Muscle layer of colon (tissue), 2 donors: ENCODE measurements around the gene NOC2L.
"Not testable (repeated sequence)": the region's sequence is repeated elsewhere in the genome, so short reads cannot be mapped to it uniquely, and the experiment has no call there.

Source experiments
- H3K27ac ChIP-seq: one replicate; pipeline ENCODE4 v1.7.0; 2013; ENCODE audit warnings: low read depth, mild to moderate bottlenecking, low read length, moderate library complexity
- H3K27me3 ChIP-seq, 2 donors: one replicate each; pipeline ENCODE4 v1.7.0; 2013; ENCODE audit warnings: low read length in 2 of 2, mild to moderate bottlenecking in 2 of 2; ENCODE audit not compliant: insufficient read depth in 2 of 2, control insufficient read depth in 1 of 2
- H3K36me3 ChIP-seq: one replicate; pipeline ENCODE4 v1.7.0; 2013; ENCODE audit warnings: mild to moderate bottlenecking, low read length; ENCODE audit not compliant: insufficient read depth
- H3K4me1 ChIP-seq: one replicate; pipeline ENCODE4 v1.7.0; 2013; ENCODE audit warnings: mild to moderate bottlenecking, low read length; ENCODE audit not compliant: insufficient read depth
- H3K4me3 ChIP-seq, 2 donors: one replicate each; pipeline ENCODE4 v1.7.0; 2013; ENCODE audit warnings: low read length in 2 of 2, low read depth in 1 of 2, mild to moderate bottlenecking in 1 of 2, moderate library complexity in 1 of 2
- H3K9ac ChIP-seq: one replicate; pipeline ENCODE4 v1.7.0; 2013; ENCODE audit warnings: low read length
- H3K9me3 ChIP-seq: one replicate; pipeline ENCODE4 v1.7.0; 2013; ENCODE audit warnings: mild to moderate bottlenecking, low read length
- donor health status: abdominal sarcoma.
- donor health status: Adenocarcinoma of cecum.

Gene NOC2L

GRCh38 chr1:952603-953002, 6.5 kb downstream of the NOC2L start:
- Histone ChIP-seq H3K9ac (no peak overlapping the region), H3K4me3 (no peak overlapping the region), H3K27me3 (no peaks in the 10 kb centered on the region), H3K36me3 (peaks cover 90% of the 10 kb centered on the region), H3K4me1 (peaks cover 9% of the 10 kb centered on the region), H3K9me3 (no peaks in the 10 kb centered on the region), H3K27ac (no peak overlapping the region)

- H3K9ac ChIP-seq = no peak overlapping the region
- H3K4me3 ChIP-seq = no peak overlapping the region
- H3K27me3 ChIP-seq = no peaks in the 10 kb centered on the region
- H3K4me1 ChIP-seq = peaks cover 5% of the 10 kb centered on the region
- no peaks in the 10 kb centered on the region for H3K9me3 ChIP-seq
- H3K36me3 ChIP-seq = peaks cover 94% of the 10 kb centered on the region
- H3K27ac ChIP-seq = no peak overlapping the region
Measured at GRCh38 chr1:952201-952600, 6.9 kb downstream of the NOC2L start.

GRCh38 chr1:951364-951763, 7.7 kb downstream of the NOC2L start:
- Histone ChIP-seq H3K4me3 (no peak overlapping the region), H3K36me3 (peaks cover 96% of the 10 kb centered on the region), H3K9ac (no peak overlapping the region), H3K4me1 (no peaks in the 10 kb centered on the region), H3K27me3 (no peaks in the 10 kb centered on the region), H3K9me3 (no peaks in the 10 kb centered on the region), H3K27ac (no peak overlapping the region)

GRCh38 chr1:950881-951280, 8.2 kb downstream of the NOC2L start:
- H3K27ac ChIP-seq = no peak overlapping the region
- no peaks in the 10 kb centered on the region for H3K4me1 ChIP-seq
- no peak overlapping the region for H3K9ac ChIP-seq
- no peak overlapping the region for H3K4me3 ChIP-seq
- H3K9me3 ChIP-seq = no peaks in the 10 kb centered on the region
- H3K36me3 ChIP-seq = peaks cover 96% of the 10 kb centered on the region
- no peaks in the 10 kb centered on the region for H3K27me3 ChIP-seq

DNA sequence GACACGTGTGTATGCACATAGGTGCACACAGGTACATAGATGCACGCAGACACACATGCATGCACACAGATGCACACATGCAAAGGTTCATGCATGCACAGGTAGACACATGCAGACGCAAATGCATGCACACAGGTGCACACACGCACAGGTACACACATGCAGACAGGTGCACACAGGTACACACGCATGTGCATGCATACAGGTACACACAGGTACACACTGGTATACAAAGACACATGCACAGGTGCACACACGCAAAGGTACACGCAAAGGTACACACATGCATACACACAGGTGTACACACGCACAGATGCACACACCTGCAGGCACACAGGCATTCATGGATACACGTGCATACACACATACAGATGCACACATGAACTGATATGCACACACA, 8.8 kb downstream of the NOC2L start:
- Histone ChIP-seq H3K27ac (no peak overlapping the region), H3K36me3 (peaks cover 93% of the 10 kb centered on the region), H3K9me3 (no peaks in the 10 kb centered on the region), H3K27me3 (no peaks in the 10 kb centered on the region), H3K4me3 (no peak overlapping the region), H3K4me1 (no peaks in the 10 kb centered on the region), H3K9ac (no peak overlapping the region)

DNA sequence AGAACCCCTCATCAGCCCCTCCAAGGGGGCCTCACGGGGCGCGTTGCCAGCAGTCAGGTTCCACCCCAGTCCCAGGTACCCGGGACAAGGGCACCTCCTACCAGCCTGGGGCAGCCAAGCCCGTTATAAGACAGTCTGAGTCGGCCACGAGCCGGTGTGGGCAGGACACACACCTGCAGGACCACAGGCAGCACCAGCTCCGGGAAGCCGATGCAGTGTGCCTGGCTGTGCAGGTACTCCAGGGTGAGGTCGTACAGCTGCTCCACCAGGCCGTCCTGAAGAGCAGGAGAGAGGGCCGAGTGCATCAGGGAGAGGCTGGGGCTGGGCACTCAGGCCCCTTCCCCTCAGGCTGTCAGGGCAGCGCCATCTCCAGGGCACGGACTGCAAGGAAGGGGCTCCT, 11.1 kb downstream of the NOC2L start:
- Histone ChIP-seq H3K4me1 (peaks cover 5% of the 10 kb centered on the region), H3K9ac (no peak overlapping the region), H3K27ac (no peak overlapping the region), H3K27me3 (peaks cover 0 to 7% of the 10 kb centered on the region in 2 donors), H3K9me3 (no peaks in the 10 kb centered on the region), H3K36me3 (peaks cover 71% of the 10 kb centered on the region), H3K4me3 (no peak overlapping the region)

- H3K4me1 ChIP-seq, H3K4me3 ChIP-seq, H3K9ac ChIP-seq, H3K9me3 ChIP-seq, H3K27ac ChIP-seq: not testable (repeated sequence)
- peaks cover 60% of the 10 kb centered on the region for H3K36me3 ChIP-seq
- H3K27me3 ChIP-seq = peaks cover 0 to 19% of the 10 kb centered on the region in 2 donors
Measured at GRCh38 chr1:946811-947210, 12.2 kb downstream of the NOC2L start.

GRCh38 chr1:945688-946556, 13.1 kb downstream of the NOC2L start:
- Histone ChIP-seq H3K4me1 (peaks cover 13% of the 10 kb centered on the region), H3K9ac (no peak overlapping the region), H3K9me3 (no peaks in the 10 kb centered on the region), H3K27me3 (peaks cover 0 to 28% of the 10 kb centered on the region in 2 donors), H3K36me3 (peaks cover 51% of the 10 kb centered on the region), H3K27ac (no peak overlapping the region), H3K4me3 (no peak overlapping the region)

- no peak overlapping the region for H3K27ac ChIP-seq
- H3K27me3 ChIP-seq = peaks cover 2 to 38% of the 10 kb centered on the region in 2 donors
- H3K36me3 ChIP-seq = peaks cover 38% of the 10 kb centered on the region
- no peak overlapping the region for H3K4me3 ChIP-seq
- no peaks in the 10 kb centered on the region for H3K9me3 ChIP-seq
- no peak overlapping the region for H3K9ac ChIP-seq
- peaks cover 20% of the 10 kb centered on the region for H3K4me1 ChIP-seq
Measured at GRCh38 chr1:944341-945325, 14.4 kb downstream of the NOC2L start.

- H3K27me3 ChIP-seq = peaks cover 10 to 47% of the 10 kb centered on the region in 2 donors
- no peaks in the 10 kb centered on the region for H3K9me3 ChIP-seq
- H3K4me3 ChIP-seq = no peak overlapping the region
- H3K9ac ChIP-seq = no peak overlapping the region
- H3K4me1 ChIP-seq = peaks cover 20% of the 10 kb centered on the region
- H3K36me3 ChIP-seq = peaks cover 30% of the 10 kb centered on the region
- no peak overlapping the region for H3K27ac ChIP-seq
Measured at GRCh38 chr1:943545-944340, 15.3 kb downstream of the NOC2L start.
